Astrocyte of the spinal cord (primary cell): ENCODE data around the gene CHCHD3.

ENCODE experiments used
- DNase-seq: peaks from one replicate; pipeline ENCODE4 v3.0.0; 2011; ENCODE audit warnings: low read depth, low spot score
- H3K4me3 ChIP-seq: 2 replicates; pipeline ENCODE4 v1.5.1; 2011; ENCODE audit warnings: low read depth, mild to moderate bottlenecking, low read length, moderate library complexity
- in situ Hi-C: cut with HindIII; loops from 2 replicates; pipeline ENCODE4 v1.10.0; 2017; ENCODE audit warnings: low sequenced_read_pairs
- TF ChIP-seq, protein P1 (sequence below): IDR thresholded peaks from 2 replicates; pipeline ENCODE4 v1.5.1; 2012; ENCODE audit warnings: low read depth, mild to moderate bottlenecking, low read length, inconsistent platforms

Gene CHCHD3

DNA sequence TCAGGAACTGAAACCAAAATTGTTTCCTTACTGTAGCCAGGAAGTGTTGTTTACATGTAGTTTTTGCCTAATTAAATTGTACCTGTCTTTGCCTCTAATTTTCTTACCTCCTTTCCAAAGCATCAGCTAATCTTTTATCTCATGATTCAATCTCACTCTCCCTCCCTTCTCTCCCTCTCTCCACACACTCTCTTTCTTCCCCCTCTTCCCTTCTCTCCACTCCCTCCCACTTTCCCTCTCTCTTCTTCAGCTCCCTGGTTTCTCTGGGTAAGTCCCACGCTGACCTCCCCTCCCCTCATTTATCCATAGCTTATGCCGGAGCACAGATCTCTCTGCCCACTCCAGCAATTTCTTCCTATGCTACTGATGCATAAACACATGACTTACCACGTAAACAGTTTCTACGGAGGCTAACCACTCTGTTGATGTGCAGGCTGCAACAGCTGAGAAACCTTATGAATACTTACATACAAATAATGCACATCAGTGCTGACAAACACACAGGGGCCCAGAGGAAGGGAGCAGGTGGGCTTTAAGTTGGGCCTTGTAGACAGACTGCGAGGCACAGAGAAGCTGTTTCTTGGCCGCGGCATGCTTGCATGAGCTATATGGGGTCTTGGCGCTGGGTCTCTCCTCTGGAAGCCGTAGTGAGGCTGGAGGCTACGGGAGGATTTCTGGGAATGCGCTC is 331.2 kb downstream of the CHCHD3 start:
- no peak for DNase-seq
- in situ Hi-C loops = no loop called here
- TF ChIP-seq, protein P1, sequence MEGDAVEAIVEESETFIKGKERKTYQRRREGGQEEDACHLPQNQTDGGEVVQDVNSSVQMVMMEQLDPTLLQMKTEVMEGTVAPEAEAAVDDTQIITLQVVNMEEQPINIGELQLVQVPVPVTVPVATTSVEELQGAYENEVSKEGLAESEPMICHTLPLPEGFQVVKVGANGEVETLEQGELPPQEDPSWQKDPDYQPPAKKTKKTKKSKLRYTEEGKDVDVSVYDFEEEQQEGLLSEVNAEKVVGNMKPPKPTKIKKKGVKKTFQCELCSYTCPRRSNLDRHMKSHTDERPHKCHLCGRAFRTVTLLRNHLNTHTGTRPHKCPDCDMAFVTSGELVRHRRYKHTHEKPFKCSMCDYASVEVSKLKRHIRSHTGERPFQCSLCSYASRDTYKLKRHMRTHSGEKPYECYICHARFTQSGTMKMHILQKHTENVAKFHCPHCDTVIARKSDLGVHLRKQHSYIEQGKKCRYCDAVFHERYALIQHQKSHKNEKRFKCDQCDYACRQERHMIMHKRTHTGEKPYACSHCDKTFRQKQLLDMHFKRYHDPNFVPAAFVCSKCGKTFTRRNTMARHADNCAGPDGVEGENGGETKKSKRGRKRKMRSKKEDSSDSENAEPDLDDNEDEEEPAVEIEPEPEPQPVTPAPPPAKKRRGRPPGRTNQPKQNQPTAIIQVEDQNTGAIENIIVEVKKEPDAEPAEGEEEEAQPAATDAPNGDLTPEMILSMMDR = no peak
- H3K4me3 ChIP-seq = no peak overlapping the region

DNA sequence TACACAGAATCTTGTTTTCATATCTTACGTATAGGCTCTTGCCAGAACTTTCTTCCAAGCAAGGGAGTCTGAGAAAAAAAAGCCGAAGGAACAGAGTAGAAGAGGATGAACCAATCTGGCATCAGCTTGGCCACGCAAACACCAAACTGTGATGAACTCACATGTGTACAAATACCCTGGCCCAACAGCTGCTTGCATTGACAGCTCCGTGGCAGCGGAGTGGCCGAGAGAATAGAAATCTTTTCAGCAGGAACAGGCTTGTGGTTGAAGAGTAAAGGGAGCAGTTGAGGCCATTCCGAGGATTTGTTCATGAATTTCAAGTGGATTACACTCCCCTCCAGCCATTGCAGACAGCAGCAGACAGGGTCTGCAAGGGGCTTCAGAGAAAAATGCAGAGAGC is 331.8 kb downstream of the CHCHD3 start:
- H3K4me3 ChIP-seq = no peak overlapping the region
- in situ Hi-C loops = no loop called here
- TF ChIP-seq, protein P1 = no peak

DNA sequence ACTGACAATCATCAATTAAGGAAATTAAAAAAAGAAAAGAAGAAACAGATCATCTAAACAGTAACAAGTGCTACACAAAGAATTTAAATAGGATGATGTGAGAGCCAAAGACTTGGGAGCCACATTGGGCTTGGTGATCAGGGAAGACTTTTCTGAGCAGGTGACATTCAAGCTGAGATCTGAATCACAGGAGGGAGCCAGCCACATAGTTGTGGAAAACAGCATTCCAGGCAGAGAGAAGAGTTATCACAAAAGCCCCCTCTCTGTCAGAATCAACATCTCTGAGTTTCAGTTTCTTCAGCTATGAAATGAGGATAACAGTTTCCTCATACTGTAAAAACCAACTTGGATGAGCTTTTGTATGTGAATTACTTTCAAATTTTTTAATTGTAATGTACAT is 336.4 kb downstream of the CHCHD3 start:
- in situ Hi-C loops = no loop called here
- TF ChIP-seq, protein P1 = no peak
- DNase-seq = no peak
- no peak overlapping the region for H3K4me3 ChIP-seq

More for the DNA sequence above, 331.8 kb downstream of the CHCHD3 start:
- DNase-seq = no peak

DNA sequence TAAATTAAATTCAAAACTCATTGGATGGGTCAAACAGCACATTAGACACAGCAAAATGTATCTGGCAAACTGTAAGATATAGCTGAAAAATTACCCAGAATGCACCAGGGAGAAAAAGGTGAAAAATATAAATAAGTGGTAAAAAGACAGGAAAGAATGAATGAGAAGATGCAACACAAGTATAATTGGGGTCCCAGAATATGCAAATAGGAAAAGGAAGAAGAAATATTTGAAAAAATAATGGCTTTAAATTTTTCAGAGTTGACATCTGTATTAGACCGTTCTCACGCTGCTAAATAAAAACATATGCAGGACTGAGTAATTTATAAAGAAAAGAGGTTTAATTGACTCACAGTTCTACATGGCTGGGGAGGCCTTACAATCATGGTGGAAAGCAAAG is 337.9 kb downstream of the CHCHD3 start:
- in situ Hi-C loops = no loop called here
- DNase-seq = no peak
- TF ChIP-seq, protein P1 = no peak
- H3K4me3 ChIP-seq = no peak overlapping the region

DNA sequence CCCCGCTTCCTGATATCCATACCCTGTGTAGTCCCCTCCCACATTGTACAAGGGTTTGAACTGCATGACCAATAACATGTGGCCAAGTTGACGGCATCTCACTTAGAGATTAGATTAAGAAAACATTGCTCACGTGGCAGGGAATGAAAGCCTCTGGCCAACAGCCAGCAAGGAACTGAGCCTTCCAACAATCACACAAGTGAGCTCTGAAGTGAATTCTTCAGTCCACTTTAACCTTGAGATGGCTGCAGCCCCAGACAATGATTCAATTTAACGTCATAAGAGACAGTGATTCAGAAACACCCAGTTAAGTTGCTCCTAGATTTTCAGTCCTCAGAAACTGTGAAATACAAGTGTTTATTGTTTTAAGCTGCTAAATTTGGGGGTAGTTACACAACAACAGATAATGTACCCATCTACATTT is 339.7 kb downstream of the CHCHD3 start:
- in situ Hi-C loops = no loop called here
- peak; percentile 96 for DNase-seq
- no peak overlapping the region for H3K4me3 ChIP-seq
- TF ChIP-seq, protein P1 = no peak

DNA sequence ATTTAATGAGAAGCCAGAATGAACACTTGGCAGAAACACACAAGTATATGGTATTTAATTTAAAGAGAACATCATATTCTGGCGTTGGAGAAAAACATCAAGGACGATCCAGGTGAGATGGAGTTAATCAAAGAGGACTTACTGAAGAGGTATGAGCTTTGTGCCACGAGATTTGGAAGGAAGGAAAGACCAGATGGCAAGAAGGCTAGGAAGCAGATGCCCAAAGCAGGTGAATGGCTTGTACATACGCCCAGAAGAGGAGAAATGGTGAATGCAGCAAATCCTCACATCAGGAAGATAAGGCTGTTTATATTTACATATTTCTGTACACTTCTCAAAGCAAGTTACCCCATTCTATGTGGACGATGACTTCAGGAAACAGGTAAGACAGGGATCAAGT is 341.7 kb downstream of the CHCHD3 start:
- TF ChIP-seq, protein P1 = no peak
- no peak for DNase-seq
- no peak overlapping the region for H3K4me3 ChIP-seq
- in situ Hi-C loops = no loop called here
